ENCODE measurements around the gene SSBP3. TPM values are rescaled to one million over a fixed set of nuclear protein-coding genes. Genes with fewer than 3 reads are reported as not detected.

SSBP3 gene
- total RNA-seq, 1 experiment from 2014 or later, result 37.5 TPM

DNA sequence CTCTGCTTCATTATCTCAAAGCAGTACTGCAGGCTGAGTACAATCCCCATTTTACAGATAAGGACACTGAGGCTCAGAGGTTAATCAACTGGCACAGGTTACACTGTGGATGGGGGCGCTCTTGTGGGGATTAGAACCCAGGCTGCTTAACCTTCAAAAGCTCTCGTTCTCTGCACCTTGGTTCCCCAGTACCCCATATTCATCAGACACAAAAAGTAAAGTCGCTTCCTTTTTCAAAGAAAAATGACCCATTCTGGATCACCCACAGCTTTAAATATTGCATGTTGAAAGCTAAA is 20.5 kb downstream of the SSBP3 start:
- intact Hi-C loops (cut with micrococcal nuclease), result no loop called here
- no peak for ATAC-seq
- Histone ChIP-seq H3K4me2 (ENCODE audit: low read length) (no peak overlapping the region), H3K9me3 (ENCODE audit: control insufficient read depth in 1 of 2, insufficient read depth in 1 of 2, low read depth in 1 of 2, low read length in 2 of 2) (no peaks in the 10 kb centered on the region), H3K4me1 (ENCODE audit: control insufficient read depth in 1 of 2, insufficient read depth in 2 of 2, low read length in 2 of 2) (peaks cover 0 to 3% of the 10 kb centered on the region in 2 experiments; a peak in 1 of 4 replicates), H2AFZ (ENCODE audit: low read depth, low read length, poor library complexity, severe bottlenecking) (no peak overlapping the region), H3K9ac (ENCODE audit: low read length) (no peak overlapping the region), H3K9me2 (ENCODE audit: insufficient read depth) (no peaks in the 10 kb centered on the region), H3K27me3 (ENCODE audit: insufficient read depth, low read length) (no peaks in the 10 kb centered on the region), H3K27ac (ENCODE audit: low read depth, low read length) (no peak overlapping the region), H4K20me1 (ENCODE audit: insufficient read depth) (no peaks in the 10 kb centered on the region), H3K36me3 (ENCODE audit: control insufficient read depth in 1 of 2, insufficient read depth in 2 of 2, low read length in 2 of 2) (no peaks in the 10 kb centered on the region), H3K4me3 (replicated peaks in 1 of 2; ENCODE audit: low read depth in 1 of 2, low read length in 2 of 2) (no peak overlapping the region), H3K79me2 (ENCODE audit: insufficient read depth, low read length) (no peaks in the 10 kb centered on the region)
- no TSS peak for BruUV-seq (replicated peaks)
- no peak for DNase-seq (ENCODE audit: low read depth, low spot score)
- ChIA-PET CTCF (no interaction called here), POLR2A (no interaction called here), RAD21 (ENCODE audit: low non-redundant PET in 1 of 2, low total read pairs in 2 of 2, uncharacterized antibody in 2 of 2, unreplicated experiment in 2 of 2) (no interaction called here)
- TF ChIP-seq, protein P1, sequence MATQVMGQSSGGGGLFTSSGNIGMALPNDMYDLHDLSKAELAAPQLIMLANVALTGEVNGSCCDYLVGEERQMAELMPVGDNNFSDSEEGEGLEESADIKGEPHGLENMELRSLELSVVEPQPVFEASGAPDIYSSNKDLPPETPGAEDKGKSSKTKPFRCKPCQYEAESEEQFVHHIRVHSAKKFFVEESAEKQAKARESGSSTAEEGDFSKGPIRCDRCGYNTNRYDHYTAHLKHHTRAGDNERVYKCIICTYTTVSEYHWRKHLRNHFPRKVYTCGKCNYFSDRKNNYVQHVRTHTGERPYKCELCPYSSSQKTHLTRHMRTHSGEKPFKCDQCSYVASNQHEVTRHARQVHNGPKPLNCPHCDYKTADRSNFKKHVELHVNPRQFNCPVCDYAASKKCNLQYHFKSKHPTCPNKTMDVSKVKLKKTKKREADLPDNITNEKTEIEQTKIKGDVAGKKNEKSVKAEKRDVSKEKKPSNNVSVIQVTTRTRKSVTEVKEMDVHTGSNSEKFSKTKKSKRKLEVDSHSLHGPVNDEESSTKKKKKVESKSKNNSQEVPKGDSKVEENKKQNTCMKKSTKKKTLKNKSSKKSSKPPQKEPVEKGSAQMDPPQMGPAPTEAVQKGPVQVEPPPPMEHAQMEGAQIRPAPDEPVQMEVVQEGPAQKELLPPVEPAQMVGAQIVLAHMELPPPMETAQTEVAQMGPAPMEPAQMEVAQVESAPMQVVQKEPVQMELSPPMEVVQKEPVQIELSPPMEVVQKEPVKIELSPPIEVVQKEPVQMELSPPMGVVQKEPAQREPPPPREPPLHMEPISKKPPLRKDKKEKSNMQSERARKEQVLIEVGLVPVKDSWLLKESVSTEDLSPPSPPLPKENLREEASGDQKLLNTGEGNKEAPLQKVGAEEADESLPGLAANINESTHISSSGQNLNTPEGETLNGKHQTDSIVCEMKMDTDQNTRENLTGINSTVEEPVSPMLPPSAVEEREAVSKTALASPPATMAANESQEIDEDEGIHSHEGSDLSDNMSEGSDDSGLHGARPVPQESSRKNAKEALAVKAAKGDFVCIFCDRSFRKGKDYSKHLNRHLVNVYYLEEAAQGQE (IDR thresholded peaks at IDR 0.05; ENCODE audit: low read depth), result no peak
- TF ChIP-seq, protein P2, sequence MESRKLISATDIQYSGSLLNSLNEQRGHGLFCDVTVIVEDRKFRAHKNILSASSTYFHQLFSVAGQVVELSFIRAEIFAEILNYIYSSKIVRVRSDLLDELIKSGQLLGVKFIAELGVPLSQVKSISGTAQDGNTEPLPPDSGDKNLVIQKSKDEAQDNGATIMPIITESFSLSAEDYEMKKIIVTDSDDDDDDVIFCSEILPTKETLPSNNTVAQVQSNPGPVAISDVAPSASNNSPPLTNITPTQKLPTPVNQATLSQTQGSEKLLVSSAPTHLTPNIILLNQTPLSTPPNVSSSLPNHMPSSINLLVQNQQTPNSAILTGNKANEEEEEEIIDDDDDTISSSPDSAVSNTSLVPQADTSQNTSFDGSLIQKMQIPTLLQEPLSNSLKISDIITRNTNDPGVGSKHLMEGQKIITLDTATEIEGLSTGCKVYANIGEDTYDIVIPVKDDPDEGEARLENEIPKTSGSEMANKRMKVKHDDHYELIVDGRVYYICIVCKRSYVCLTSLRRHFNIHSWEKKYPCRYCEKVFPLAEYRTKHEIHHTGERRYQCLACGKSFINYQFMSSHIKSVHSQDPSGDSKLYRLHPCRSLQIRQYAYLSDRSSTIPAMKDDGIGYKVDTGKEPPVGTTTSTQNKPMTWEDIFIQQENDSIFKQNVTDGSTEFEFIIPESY (IDR thresholded peaks at IDR 0.05; ENCODE audit: extremely low read depth, insufficient replicate concordance, low read length), result no peak
- TF ChIP-seq EGR1 (IDR thresholded peaks at IDR 0.05; ENCODE audit: low read depth), result no peak
- no peak for TF ChIP-seq POLR2AphosphoS5 (IDR thresholded peaks at IDR 0.05; ENCODE audit: low read depth, low read length)
- TF ChIP-seq SIN3A (IDR thresholded peaks at IDR 0.05; ENCODE audit: low read depth), result no peak
- TF ChIP-seq CEBPB (IDR thresholded peaks at IDR 0.05; ENCODE audit: low read depth), result no peak
- no peak for TF ChIP-seq ZFX (IDR thresholded peaks at IDR 0.05)
- no peak for TF ChIP-seq TCF7L2 (IDR thresholded peaks at IDR 0.05; ENCODE audit: borderline replicate concordance, extremely low read depth, insufficient read depth, insufficient read length)
- TF ChIP-seq FOSL1 (IDR thresholded peaks at IDR 0.05; ENCODE audit: low read depth), result no peak
- no peak for TF ChIP-seq ELF1 (IDR thresholded peaks at IDR 0.05; ENCODE audit: borderline replicate concordance, low read depth)
- TF ChIP-seq, protein P3, sequence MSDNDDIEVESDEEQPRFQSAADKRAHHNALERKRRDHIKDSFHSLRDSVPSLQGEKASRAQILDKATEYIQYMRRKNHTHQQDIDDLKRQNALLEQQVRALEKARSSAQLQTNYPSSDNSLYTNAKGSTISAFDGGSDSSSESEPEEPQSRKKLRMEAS (IDR thresholded peaks at IDR 0.05), result no peak
- no peak for TF ChIP-seq YY1 (IDR thresholded peaks at IDR 0.05; ENCODE audit: extremely low read depth, insufficient replicate concordance, low read depth, low read length)
- TF ChIP-seq, protein P4, sequence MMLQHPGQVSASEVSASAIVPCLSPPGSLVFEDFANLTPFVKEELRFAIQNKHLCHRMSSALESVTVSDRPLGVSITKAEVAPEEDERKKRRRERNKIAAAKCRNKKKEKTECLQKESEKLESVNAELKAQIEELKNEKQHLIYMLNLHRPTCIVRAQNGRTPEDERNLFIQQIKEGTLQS (IDR thresholded peaks at IDR 0.05), result no peak
- no peak for TF ChIP-seq EZH2phosphoT487 (IDR thresholded peaks at IDR 0.05; ENCODE audit: borderline replicate concordance)
- TF ChIP-seq JUND (IDR thresholded peaks at IDR 0.05), result no peak
- TF ChIP-seq SP1 (IDR thresholded peaks at IDR 0.05; ENCODE audit: low read depth), result no peak
- no peak for TF ChIP-seq SRF (IDR thresholded peaks at IDR 0.05; ENCODE audit: low read depth)
- no peak for TF ChIP-seq POLR2A (IDR thresholded peaks at IDR 0.05; ENCODE audit: borderline replicate concordance, extremely low read depth, insufficient read depth, insufficient read length)
